Activated CD8-positive, alpha-beta memory T cell treated with anti-CD3 and anti-CD28 coated beads, Interleukin-2, amount 10 ng/mL, durations not matched to agents 7 days and 5 days (primary cell): ENCODE data around the gene EFCAB8. TPM values are rescaled to one million over a fixed set of nuclear protein-coding genes. Genes with fewer than 3 reads are reported as not detected.

Experiments
- ATAC-seq: fragments of 150-1000 bp; cut with Tn5 transposase; one replicate; pipeline ENCODE4 v1.10.0; 2021; ENCODE audit warnings: moderate library complexity
- CTCF ChIA-PET: fragments of 350-600 bp; sonication (Branson Sonifier 250); formaldehyde crosslinking; loops from one replicate; lab custom pipeline; 2021; ENCODE audit warnings: antibody characterized with exemption; lab: Charles Lee
- DNase-seq: peaks from one replicate; pipeline ENCODE4 v3.0.0-alpha.2; 2020
- H3K27ac Mint-ChIP-seq: one replicate; pipeline ENCODE4 v1.8.0; 2021; ENCODE audit warnings: mild to moderate bottlenecking, mixed read lengths
- H3K27me3 Mint-ChIP-seq: one replicate; pipeline ENCODE4 v1.8.0; 2021; ENCODE audit warnings: mixed read lengths
- H3K36me3 Mint-ChIP-seq: one replicate; pipeline ENCODE4 v1.8.0; 2021; ENCODE audit warnings: mild to moderate bottlenecking, mixed read lengths
- H3K4me1 Mint-ChIP-seq: one replicate; pipeline ENCODE4 v1.8.0; 2021; ENCODE audit warnings: mixed read lengths
- H3K4me3 Mint-ChIP-seq: one replicate; pipeline ENCODE4 v1.8.0; 2021; ENCODE audit warnings: mild to moderate bottlenecking, moderate library complexity, mixed read lengths
- H3K9me3 Mint-ChIP-seq: one replicate; pipeline ENCODE4 v1.8.0; 2022; ENCODE audit warnings: low read depth, mixed read lengths
- total RNA-seq, 2 experiments: library from RNA; stranded (reverse); gene quantifications; one replicate each; pipeline ENCODE4 v1.2.3, GENCODE V29; 2021

The EFCAB8 gene
- total RNA-seq, 2 experiments from 2014 or later: 0.30 to 1.1 TPM

DNA sequence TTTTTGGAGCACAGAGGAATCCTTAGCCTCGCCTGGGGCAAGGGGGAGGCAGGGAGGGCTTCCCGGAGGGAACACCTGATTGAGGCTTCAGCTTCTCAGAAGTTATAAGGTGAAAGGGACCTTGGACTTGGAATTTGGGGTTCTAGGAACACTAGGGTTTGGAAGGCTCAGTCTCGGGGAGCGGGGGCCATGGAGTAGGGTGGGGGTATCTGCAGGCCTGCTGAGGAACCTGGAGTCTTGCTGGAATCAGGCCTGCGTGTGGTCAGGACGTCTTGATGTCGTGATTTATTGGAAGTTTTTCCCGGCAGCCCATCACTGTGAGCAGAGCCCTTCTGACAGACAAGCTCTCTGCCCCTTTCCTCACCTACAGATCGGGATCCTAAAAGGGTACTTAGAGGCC lies 50.7 kb downstream of the EFCAB8 start:
- CTCF ChIA-PET: interaction anchor here (0.7 to 1.1 kb wide), 2 partner anchors 95 to 118 kb away, joined by 4 read pairs; partner anchors contain the start of gene SUN5
- H3K9me3 Mint-ChIP-seq: no peaks in the 10 kb centered on the region
- ATAC-seq (no peak), DNase-seq (no peak)
- no peaks in the 10 kb centered on the region for H3K27me3 Mint-ChIP-seq
- no peak overlapping the region for H3K27ac Mint-ChIP-seq
- H3K36me3 Mint-ChIP-seq: peaks cover 2% of the 10 kb centered on the region
- H3K4me1 Mint-ChIP-seq: peaks cover 4% of the 10 kb centered on the region
- no peak overlapping the region for H3K4me3 Mint-ChIP-seq

DNA sequence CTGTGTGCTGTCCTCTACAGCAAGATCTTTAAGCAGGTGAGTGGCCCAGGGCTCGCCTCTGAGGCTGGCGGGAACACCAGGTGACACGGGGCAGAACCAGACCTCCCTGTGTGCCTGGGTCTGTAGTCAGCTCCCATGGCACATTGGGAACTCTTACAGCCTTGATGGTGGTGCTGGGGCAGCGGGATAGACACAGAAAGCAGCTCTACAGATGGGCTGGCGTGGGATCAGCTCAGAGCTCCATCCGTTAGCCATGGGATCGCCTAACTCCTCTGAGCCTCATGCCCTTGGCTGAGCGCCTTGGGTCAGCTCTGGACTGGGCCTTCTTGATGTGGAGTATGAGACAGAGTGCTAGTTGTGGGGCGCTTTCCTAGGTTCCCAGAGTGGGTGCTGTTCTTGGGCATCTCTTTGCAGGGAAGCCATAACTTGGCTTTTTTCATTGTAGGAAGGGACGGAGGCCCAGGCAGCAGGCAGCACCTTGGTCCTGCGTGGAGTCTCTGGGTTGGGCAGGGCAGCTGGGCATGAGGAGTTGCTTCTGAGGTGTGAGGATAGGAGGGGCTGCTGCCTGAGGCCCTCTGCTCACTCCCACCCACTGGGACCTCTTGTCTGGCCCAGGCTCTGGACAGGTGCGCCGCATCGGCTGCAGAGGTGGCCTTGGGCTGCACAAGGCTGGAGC lies 51.3 kb downstream of the EFCAB8 start:
- peaks cover 4% of the 10 kb centered on the region for H3K4me1 Mint-ChIP-seq
- DNase-seq: no peak
- H3K36me3 Mint-ChIP-seq: peaks cover 4% of the 10 kb centered on the region
- CTCF ChIA-PET: interaction anchor here (1.1 kb wide), 1 partner anchor 119 kb away, joined by 4 read pairs; no protein-coding TSS in a partner anchor
- no peak overlapping the region for H3K4me3 Mint-ChIP-seq
- no peak for ATAC-seq
- no peaks in the 10 kb centered on the region for H3K27me3 Mint-ChIP-seq
- H3K27ac Mint-ChIP-seq: no peak overlapping the region
- H3K9me3 Mint-ChIP-seq: peaks cover under 1% of the 10 kb centered on the region

DNA sequence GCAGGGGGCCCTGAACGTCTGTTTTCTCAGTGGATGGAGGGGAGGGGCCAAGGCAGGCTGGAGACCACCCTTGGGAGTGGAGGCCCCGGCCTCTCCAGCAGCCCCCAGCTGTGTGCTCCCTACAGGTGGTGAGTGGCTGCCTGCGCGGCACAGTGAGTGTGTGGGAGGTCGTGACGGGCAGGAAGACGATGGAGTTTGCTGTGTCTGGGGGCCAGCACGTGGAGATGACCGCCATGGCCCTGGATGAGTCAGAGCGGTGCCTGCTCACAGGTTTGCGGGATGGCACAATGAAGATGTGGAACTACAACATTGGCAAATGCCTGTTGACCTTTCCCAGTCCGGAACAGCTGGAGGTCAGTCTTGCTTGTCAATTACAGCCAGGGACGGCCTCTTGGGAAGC lies 52.6 kb downstream of the EFCAB8 start:
- H3K4me3 Mint-ChIP-seq: no peak overlapping the region
- ATAC-seq: no peak
- peaks cover 8% of the 10 kb centered on the region for H3K36me3 Mint-ChIP-seq
- H3K9me3 Mint-ChIP-seq: peaks cover 5% of the 10 kb centered on the region
- H3K4me1 Mint-ChIP-seq: peaks cover 2% of the 10 kb centered on the region
- no peaks in the 10 kb centered on the region for H3K27me3 Mint-ChIP-seq
- CTCF ChIA-PET: interaction anchor here (0.6 kb wide), 1 partner anchor 553 kb away, joined by 3 read pairs; no protein-coding TSS in a partner anchor
- no peak overlapping the region for H3K27ac Mint-ChIP-seq
- DNase-seq: no peak

DNA sequence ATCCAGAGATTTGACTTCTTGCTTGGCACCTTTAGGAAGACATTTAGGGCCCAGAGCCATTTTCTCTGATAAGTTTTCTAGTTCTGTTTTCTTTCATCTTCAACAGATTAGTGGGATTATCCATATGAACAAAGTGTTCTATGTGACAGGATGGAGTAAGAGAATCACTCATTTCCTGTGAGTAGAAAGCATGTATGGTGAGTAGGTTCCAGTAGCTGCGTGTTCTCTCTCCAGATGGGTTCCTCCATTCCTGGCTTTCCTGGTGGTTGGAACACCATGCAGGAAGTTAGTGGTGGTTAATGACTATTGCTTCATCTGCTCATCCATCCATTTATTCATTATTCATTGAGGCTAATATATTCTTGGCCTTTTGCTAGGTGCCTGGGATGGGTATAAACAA lies 54.0 kb downstream of the EFCAB8 start:
- H3K9me3 Mint-ChIP-seq: peaks cover 5% of the 10 kb centered on the region
- no peak for DNase-seq
- no peak for ATAC-seq
- H3K36me3 Mint-ChIP-seq: peaks cover 9% of the 10 kb centered on the region
- no peaks in the 10 kb centered on the region for H3K4me1 Mint-ChIP-seq
- CTCF ChIA-PET: no interaction called here
- H3K27me3 Mint-ChIP-seq: no peaks in the 10 kb centered on the region
- no peak overlapping the region for H3K27ac Mint-ChIP-seq
- no peak overlapping the region for H3K4me3 Mint-ChIP-seq

DNA sequence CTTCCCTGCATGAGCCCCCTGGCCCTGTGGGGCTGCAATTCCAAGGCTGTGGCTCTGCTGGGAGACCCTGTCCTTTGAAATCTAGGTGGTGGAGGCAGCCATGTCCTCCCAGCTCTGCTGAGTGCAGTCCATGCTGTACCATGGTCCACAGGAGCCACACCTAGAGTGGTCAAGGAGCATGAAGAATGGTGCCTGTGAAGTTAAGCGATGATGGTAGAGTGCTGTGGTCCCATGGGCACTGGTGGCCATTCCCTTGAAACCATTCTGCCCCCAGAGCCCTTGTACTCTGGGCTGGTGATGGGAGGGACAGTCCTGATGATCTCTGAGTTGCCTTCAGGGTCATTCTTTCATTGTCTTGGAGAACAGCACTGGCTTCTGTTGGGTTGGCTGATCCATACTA lies 55.3 kb downstream of the EFCAB8 start:
- Mint-ChIP-seq H3K27me3 (no peaks in the 10 kb centered on the region), H3K4me1 (no peaks in the 10 kb centered on the region), H3K9me3 (peaks cover 5% of the 10 kb centered on the region), H3K4me3 (no peak overlapping the region), H3K27ac (no peak overlapping the region), H3K36me3 (peaks cover 9% of the 10 kb centered on the region)
- no peak for ATAC-seq
- no peak for DNase-seq
- CTCF ChIA-PET: no interaction called here

DNA sequence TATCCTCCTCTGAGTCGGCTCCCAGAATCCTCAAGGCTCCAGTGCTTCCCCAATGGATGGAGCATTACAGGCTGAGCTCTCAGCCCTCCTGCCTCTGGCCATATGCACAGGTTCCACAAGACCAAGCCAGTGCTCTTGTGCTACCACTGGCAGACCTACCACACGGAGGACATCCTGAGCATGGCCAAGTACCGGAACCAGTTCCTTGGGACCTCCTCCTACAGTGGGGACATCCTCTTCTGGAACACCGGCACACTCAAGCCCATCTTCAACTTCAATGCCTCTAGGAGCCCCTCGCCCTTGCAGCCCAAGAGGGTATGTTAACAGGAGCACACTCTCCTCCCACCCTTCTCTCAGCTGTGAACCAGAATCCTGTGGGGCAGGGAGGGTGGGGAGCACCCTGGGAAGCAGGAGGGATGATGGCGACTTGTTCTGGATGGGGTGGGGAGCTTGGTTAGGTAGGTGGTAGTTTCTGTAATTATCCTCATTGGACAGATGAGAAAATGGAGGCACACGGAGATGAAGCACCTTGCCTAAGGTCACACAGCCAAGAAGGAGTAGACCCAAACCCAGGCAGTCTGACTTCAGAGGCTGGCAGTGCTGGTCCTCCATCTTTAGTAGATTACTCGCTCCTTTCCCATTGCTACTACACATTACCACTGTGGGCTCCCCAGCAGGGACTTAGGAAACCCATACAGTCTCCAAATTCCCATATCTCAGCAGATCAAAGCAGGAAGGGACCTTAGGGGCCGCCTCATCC lies 58.6 kb downstream of the EFCAB8 start:
- no peaks in the 10 kb centered on the region for H3K27me3 Mint-ChIP-seq
- H3K4me3 Mint-ChIP-seq: no peak overlapping the region
- peaks cover 9% of the 10 kb centered on the region for H3K36me3 Mint-ChIP-seq
- ATAC-seq: no peak
- CTCF ChIA-PET: no interaction called here
- no peak for DNase-seq
- H3K4me1 Mint-ChIP-seq: no peaks in the 10 kb centered on the region
- H3K27ac Mint-ChIP-seq: no peak overlapping the region
- H3K9me3 Mint-ChIP-seq: peaks cover 5% of the 10 kb centered on the region

DNA sequence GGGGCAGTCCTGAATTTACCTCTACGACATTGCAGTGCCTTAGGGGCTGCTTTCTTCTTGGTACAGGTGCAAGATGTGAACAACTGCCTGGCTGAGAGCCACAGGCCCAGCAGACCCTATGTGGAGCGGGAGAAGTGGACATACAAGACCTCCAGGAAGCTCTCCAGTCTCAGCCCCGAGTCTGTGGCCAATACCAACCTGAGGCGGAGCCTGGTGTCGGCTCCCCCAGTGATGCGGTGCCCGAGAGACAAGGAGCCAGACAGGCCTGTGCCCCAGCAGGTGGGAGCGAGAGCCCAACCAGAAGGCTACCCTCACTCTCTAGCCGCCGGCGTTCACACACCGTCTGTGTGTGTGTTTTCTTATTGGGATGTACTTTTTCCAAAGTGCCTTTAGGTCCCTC lies 59.6 kb downstream of the EFCAB8 start:
- H3K27ac Mint-ChIP-seq: no peak overlapping the region
- ATAC-seq: no peak
- DNase-seq: no peak
- no peaks in the 10 kb centered on the region for H3K4me1 Mint-ChIP-seq
- H3K9me3 Mint-ChIP-seq: peaks cover 5% of the 10 kb centered on the region
- H3K4me3 Mint-ChIP-seq: no peak overlapping the region
- H3K36me3 Mint-ChIP-seq: peaks cover 9% of the 10 kb centered on the region
- no peaks in the 10 kb centered on the region for H3K27me3 Mint-ChIP-seq
- CTCF ChIA-PET: no interaction called here

DNA sequence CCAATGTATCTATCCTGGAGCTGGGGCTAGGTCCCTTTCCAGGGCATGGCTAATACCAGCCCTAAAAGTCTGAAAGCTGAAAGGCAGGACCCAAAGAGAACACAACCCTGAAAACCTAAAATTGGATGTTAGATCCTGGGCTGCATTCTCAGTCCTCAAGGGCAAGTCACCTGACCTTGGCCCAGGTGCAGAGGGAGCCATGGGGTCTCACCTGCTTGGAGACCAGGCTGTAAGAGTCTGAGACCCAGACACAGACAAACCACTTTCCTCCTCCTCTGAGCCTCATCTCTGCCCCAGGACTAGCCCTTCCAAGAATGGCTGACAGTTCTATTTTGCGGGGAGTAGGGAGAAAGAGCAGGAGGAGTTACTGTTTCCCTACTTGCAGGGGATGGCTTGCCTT lies 60.0 kb downstream of the EFCAB8 start:
- CTCF ChIA-PET: no interaction called here

DNA sequence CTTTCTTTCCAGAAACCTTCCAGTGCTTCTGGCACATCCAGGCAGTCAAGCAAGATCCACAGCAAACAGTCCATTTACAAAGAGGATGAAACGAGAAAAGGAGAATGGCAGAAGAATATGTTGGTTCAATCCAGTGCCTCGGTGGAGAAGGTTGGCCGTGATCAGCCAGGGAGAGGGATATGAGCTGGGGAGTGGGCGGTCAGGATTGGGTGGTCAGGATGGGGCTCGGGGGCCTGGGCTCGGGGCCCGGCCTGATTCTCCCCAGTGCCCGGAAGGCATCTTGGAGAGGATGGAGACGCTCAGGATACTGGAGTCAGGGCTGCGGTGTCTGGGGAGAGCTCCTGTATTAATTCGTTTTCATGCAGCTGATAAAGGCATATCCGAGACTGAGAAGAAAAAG lies 61.3 kb downstream of the EFCAB8 start:
- DNase-seq (no peak), ATAC-seq (no peak)
- peaks cover 4% of the 10 kb centered on the region for H3K9me3 Mint-ChIP-seq
- H3K4me1 Mint-ChIP-seq: no peaks in the 10 kb centered on the region
- H3K27me3 Mint-ChIP-seq: no peaks in the 10 kb centered on the region
- H3K4me3 Mint-ChIP-seq: no peak overlapping the region
- H3K27ac Mint-ChIP-seq: no peak overlapping the region
- H3K36me3 Mint-ChIP-seq: peaks cover 5% of the 10 kb centered on the region
- CTCF ChIA-PET: interaction anchor here (1.7 kb wide), 1 partner anchor 85 kb away, joined by 4 read pairs; the partner anchor contains the start of gene SUN5

More for the DNA sequence above, 60.0 kb downstream of the EFCAB8 start:
- no peak overlapping the region for H3K4me3 Mint-ChIP-seq
- no peak for DNase-seq
- no peaks in the 10 kb centered on the region for H3K4me1 Mint-ChIP-seq
- ATAC-seq: no peak
- H3K27ac Mint-ChIP-seq: no peak overlapping the region
- no peaks in the 10 kb centered on the region for H3K27me3 Mint-ChIP-seq
- peaks cover 9% of the 10 kb centered on the region for H3K36me3 Mint-ChIP-seq
- peaks cover 5% of the 10 kb centered on the region for H3K9me3 Mint-ChIP-seq

DNA sequence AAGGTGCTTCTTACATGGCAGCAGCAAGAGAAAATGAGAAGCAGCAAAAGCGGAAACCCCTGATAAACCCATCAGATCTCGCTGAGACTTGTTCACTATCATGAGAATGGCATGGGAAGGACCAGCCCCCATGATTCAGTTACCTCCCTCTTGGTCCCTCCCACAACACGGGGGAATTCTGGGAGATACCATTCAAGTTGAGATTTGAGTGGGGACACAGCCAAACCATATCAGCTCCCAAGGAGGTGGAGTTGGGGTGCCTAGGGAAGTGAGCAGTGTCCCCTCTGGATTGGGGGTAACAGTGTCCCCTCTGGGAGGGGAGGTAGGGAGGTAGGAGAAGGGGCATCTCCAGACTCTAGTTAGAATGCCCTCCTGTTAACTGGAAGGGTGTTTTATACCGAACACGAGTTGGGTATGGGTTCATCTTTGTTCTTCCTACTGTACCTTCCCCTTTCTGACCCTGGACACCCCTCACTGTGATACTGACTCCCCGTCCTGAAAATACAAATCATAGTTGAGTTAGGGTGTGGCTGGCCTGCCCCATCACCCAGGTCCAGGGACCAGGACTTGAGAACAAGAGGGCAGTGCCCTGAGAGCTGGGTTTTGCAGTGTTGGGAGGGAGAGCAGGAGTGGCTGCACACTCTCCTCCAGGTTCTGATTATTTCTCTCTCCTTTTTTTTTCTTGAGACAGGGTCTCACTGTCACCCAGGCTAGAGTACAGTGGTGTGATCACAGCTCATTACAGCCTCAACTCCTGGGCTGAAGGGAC lies 62.0 kb downstream of the EFCAB8 start:
- Mint-ChIP-seq H3K36me3 (peaks cover 1% of the 10 kb centered on the region), H3K4me3 (no peak overlapping the region), H3K4me1 (no peaks in the 10 kb centered on the region), H3K27ac (no peak overlapping the region), H3K27me3 (no peaks in the 10 kb centered on the region), H3K9me3 (no peaks in the 10 kb centered on the region)
- no peak for DNase-seq
- ATAC-seq: no peak
- CTCF ChIA-PET: interaction anchor here (0.6 to 1.7 kb wide), 3 partner anchors 25 to 84 kb away, joined by 3 to 4 read pairs (median 3); partner anchors contain the start of gene SUN5

DNA sequence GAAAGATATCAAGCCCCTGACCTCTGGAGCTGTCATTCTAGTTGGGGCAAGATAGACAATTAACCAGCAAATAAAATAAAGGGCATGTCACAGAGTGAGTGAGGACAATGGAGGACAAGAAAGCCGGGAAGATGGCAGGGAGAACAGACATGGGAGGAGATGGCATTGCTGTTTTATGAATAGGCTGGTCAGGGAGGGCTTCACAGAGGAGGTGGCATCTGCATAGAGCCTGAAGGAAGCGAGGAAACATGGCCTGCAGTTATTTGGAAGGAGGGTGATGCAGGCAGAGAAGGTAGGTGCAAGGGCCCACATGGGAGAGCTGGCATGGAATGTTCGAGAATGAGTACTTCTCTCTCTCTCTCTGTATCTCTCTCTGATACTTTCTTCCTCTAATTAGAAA lies 63.7 kb downstream of the EFCAB8 start:
- Mint-ChIP-seq H3K27me3 (no peaks in the 10 kb centered on the region), H3K4me1 (no peaks in the 10 kb centered on the region), H3K36me3 (no peaks in the 10 kb centered on the region), H3K27ac (no peak overlapping the region), H3K9me3 (no peaks in the 10 kb centered on the region), H3K4me3 (no peak overlapping the region)
- CTCF ChIA-PET: interaction anchor here (1.7 kb wide), 1 partner anchor 24 kb away, joined by 4 read pairs; no protein-coding TSS in a partner anchor
- ATAC-seq: no peak
- no peak for DNase-seq

DNA sequence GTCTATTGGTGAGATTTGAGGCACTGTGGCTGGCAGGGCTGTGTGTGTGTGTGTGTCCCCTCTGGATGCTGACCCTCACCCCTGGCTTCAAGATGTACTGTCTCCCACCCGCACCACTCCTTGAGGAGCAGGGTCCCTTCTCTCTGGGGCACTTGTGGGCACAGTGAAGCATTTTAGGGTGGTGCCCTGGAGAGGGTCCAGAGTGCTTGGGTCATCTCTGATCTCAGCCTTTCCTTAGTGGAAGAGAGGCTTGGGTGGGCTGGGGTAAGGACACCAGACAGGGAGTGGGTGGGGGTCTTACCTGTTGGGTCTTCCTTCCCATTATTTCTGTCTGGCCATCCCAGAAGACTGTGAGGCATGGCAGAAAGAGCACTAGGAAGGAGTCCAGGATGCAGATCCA lies 66.1 kb downstream of the EFCAB8 start:
- ATAC-seq: no peak
- Mint-ChIP-seq H3K9me3 (no peaks in the 10 kb centered on the region), H3K4me1 (no peaks in the 10 kb centered on the region), H3K27me3 (no peaks in the 10 kb centered on the region), H3K36me3 (no peaks in the 10 kb centered on the region), H3K27ac (no peak overlapping the region), H3K4me3 (no peak overlapping the region)
- no peak for DNase-seq
- CTCF ChIA-PET: interaction anchor here (1.6 kb wide), 1 partner anchor 151 kb away, joined by 4 read pairs; no protein-coding TSS in a partner anchor

DNA sequence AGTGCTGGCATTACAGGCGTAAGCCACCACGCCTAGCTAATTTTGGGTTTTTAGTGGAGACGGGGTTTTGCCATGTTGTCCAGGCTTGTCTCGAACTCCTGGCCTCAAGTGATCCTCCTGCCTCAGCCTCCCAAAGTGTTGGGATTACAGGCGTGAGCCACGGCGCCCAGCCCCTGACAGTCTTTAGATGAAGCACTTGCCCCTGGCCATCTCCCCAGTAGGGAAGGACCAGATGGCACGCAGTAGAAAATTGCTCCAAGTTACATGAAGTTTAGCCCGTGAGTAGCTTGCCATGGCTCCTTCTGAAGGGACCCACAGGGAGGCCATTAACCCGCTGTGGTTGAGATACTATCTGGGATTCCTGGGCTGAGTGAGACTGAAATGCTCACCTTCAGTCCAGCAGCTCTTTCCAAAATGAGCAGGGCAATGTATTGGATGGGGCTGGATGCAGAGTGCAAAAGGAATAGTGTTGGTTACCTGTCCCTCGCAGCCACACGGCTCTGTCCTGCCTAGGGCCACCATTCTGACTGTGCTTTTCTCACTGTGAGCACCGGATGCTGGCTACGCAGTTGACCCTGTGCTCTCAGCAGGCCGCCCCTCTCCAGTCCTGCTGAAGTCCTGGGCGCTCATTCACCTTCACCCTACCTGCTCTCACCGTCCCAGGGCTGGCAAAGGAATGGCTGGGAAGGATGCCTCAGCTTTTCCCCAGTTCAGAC lies 66.9 kb downstream of the EFCAB8 start:
- H3K4me3 Mint-ChIP-seq: no peak overlapping the region
- DNase-seq (no peak), ATAC-seq (no peak)
- H3K9me3 Mint-ChIP-seq: no peaks in the 10 kb centered on the region
- no peaks in the 10 kb centered on the region for H3K4me1 Mint-ChIP-seq
- H3K27ac Mint-ChIP-seq: no peak overlapping the region
- H3K27me3 Mint-ChIP-seq: no peaks in the 10 kb centered on the region
- CTCF ChIA-PET: no interaction called here
- no peaks in the 10 kb centered on the region for H3K36me3 Mint-ChIP-seq
